Skeletal muscle cell (primary cell): ENCODE data around the gene NOS2.
"Not testable (repeated sequence)": the region's sequence is repeated elsewhere in the genome, so short reads cannot be mapped to it uniquely, and the experiment has no call there.

ENCODE experiments used
- DNase-seq: peaks from one replicate; pipeline ENCODE4 v3.0.0-alpha.2; 2010; ENCODE audit warnings: low read depth
- H3K4me3 ChIP-seq: 2 replicates; pipeline ENCODE4 v1.5.1; 2011; ENCODE audit warnings: low read depth, mild to moderate bottlenecking, control low read depth, low read length, moderate library complexity

Gene NOS2

GRCh38 chr17:27800522-27800921 is at the start of gene NOS2:
Gene NOS2, minus strand, starts transcription at chr17:27800529. Its CDS starts 1,720 bp downstream, at chr17:27798809.
- no peak within 1 kb of the TSS for H3K4me3 ChIP-seq
- DNase-seq = no peak

GRCh38 chr17:27849474-27850185 is 49.3 kb upstream of the NOS2 start:
- DNase-seq = no peak
- no peak overlapping the region for H3K4me3 ChIP-seq

- no peak overlapping the region for H3K4me3 ChIP-seq
- DNase-seq = no peak
Measured at GRCh38 chr17:27848931-27849330, 48.6 kb upstream of the NOS2 start.

GRCh38 chr17:27846808-27847307 is 46.5 kb upstream of the NOS2 start:
- DNase-seq, H3K4me3 ChIP-seq: not testable (repeated sequence)

GRCh38 chr17:27846042-27846655 is 45.8 kb upstream of the NOS2 start:
- H3K4me3 ChIP-seq = no peak overlapping the region
- no peak for DNase-seq

- DNase-seq = no peak
- H3K4me3 ChIP-seq = no peak overlapping the region
Measured at GRCh38 chr17:27845264-27846041, 45.1 kb upstream of the NOS2 start.

- DNase-seq = no peak
- no peak overlapping the region for H3K4me3 ChIP-seq
Measured at GRCh38 chr17:27840688-27841087, 40.4 kb upstream of the NOS2 start.

- DNase-seq, H3K4me3 ChIP-seq: not testable (repeated sequence)
Measured at GRCh38 chr17:27840406-27840678, 40.0 kb upstream of the NOS2 start.

- DNase-seq, H3K4me3 ChIP-seq: not testable (repeated sequence)
Measured at GRCh38 chr17:27839571-27840405, 39.5 kb upstream of the NOS2 start.

- not testable (repeated sequence) for DNase-seq, H3K4me3 ChIP-seq
Measured at GRCh38 chr17:27838607-27839006, 38.3 kb upstream of the NOS2 start.

- H3K4me3 ChIP-seq, DNase-seq: not testable (repeated sequence)
Measured at GRCh38 chr17:27837769-27838168, 37.4 kb upstream of the NOS2 start.

- no peak for DNase-seq
Measured at GRCh38 chr17:27836651-27837050, 36.3 kb upstream of the NOS2 start.

GRCh38 chr17:27834571-27834970 is 34.2 kb upstream of the NOS2 start:
- no peak overlapping the region for H3K4me3 ChIP-seq
- DNase-seq = no peak

More at GRCh38 chr17:27836651-27837050, 36.3 kb upstream of the NOS2 start:
- no peak overlapping the region for H3K4me3 ChIP-seq

GRCh38 chr17:27832831-27833230 is 32.5 kb upstream of the NOS2 start:
- DNase-seq = no peak
- no peak overlapping the region for H3K4me3 ChIP-seq

GRCh38 chr17:27829888-27830287 is 29.6 kb upstream of the NOS2 start:
- DNase-seq, H3K4me3 ChIP-seq: not testable (repeated sequence)

GRCh38 chr17:27829143-27829711 is 28.9 kb upstream of the NOS2 start:
- H3K4me3 ChIP-seq, DNase-seq: not testable (repeated sequence)

GRCh38 chr17:27825459-27825858 is 25.1 kb upstream of the NOS2 start:
- no peak overlapping the region for H3K4me3 ChIP-seq
- DNase-seq = no peak

GRCh38 chr17:27824745-27825144 is 24.4 kb upstream of the NOS2 start:
- DNase-seq = no peak

GRCh38 chr17:27824176-27824715 is 23.9 kb upstream of the NOS2 start:
- no peak overlapping the region for H3K4me3 ChIP-seq
- no peak for DNase-seq

More at GRCh38 chr17:27824745-27825144, 24.4 kb upstream of the NOS2 start:
- H3K4me3 ChIP-seq = no peak overlapping the region
